ENCODE data around the gene VENTX.

VENTX gene

DNA sequence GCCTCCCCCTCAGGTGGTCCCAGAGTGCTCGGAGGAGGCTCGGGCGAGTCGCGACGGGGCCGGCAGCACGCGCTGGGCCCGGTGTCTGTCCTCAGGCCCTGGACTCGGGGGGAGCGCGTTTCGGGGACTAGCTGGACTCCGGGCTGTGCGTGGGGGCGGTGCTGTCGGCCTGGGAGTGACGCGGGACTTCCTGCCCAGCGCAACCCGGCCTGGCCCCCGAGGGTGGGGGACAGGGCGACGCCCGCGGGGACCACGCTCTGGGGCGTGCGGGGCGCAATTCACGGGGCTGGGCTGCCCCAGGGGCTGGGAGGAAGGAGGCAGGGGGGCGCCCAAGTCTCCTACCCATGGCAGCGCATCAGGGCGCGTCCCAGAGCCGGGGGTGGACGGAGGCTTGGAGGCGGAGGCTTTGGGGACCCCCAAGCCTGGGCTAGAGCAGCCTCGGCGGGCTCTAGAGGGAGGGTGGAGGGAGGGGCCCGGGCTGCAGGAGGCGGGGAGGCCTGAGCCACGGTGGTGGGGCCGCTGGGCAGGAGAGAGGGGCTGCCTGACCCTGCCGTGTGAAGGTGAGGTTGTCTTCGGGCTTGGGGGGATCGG is 2.3 kb upstream of the VENTX start:
- DNase-seq (ENCODE audit: low read depth, low spot score) = no peak

DNA sequence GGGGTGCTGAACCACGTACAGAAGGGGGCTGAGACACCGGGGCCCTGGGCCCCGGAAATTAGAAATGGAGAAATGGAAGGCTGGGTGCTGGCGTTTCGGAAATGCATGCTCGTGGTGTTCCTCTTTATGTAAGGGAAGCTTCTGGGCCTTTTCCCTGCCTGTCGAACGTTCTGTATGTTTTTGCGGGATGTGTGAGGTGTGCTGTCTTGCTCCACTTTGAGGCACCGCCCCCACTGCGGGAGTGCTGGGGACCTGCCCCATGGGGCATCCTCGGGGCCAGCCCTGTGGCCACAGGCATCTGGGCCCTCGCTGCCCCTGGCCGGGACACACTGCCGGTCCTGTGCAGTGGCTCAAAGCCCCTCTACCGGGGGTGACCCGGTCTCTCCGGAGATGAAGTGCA is 1.7 kb upstream of the VENTX start:
- DNase-seq (ENCODE audit: low read depth, low spot score) = no peak

DNA sequence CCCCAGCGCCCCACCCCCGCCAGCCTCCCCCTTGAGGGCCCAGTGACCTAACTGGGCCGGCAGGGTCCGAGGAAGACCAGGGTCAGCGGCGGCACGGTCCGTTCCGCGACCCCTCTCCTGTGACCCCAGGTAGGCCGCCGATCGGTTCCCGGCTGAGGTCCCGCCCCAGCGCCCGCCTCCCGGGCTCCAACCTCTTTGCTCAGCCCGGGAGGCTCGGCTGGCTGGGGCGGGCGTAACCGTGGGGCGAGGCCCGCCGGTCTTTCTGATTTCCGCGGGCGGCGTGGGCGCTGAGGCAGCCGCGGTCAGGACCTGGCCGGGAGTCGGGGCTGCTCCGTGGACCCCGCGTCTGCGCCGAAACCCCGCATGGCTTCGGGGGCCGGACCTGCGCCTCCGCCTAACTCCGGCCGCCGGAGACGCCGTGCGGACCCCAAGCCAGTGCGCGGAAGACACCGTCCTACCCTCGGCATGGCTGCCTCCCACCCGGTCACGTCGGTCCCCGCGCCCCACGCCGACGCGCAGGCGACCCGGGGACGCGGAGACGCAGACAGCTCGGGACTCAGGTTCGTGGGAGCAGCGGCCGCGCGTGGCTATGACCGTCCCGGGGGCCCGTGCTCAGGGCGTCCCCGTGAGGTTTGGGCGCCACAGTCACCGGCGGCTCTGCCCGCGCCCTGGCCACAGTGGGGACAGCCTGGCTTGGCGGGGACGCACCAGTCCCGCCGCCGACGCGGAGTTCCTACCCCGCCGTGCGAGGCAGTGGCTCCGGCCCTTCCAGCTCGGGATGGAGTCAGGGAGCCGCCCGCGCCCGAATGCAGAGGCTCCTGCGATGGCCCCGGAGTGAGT is 1.0 kb upstream of the VENTX start:
- no peak for DNase-seq (ENCODE audit: low read depth, low spot score)

DNA sequence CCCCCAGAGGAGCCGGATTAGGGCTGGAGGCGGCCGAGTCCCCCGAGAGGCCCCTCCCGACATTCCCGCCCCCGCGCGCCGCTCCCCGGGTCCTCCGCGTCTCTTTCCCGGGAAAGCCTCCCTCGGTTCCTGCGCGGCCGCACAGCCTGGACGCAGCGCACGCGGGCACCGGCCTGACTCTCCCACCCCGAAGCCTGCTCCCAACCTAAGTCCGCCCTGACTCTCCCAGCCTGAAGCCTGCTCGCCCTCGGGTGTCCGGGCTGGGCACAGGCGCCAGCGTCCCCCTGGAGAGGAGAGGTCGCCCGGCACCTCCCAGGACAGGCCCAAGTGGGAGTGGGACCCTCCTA is 441 bp upstream of the VENTX start:
- no peak for DNase-seq (ENCODE audit: low read depth, low spot score)

DNA sequence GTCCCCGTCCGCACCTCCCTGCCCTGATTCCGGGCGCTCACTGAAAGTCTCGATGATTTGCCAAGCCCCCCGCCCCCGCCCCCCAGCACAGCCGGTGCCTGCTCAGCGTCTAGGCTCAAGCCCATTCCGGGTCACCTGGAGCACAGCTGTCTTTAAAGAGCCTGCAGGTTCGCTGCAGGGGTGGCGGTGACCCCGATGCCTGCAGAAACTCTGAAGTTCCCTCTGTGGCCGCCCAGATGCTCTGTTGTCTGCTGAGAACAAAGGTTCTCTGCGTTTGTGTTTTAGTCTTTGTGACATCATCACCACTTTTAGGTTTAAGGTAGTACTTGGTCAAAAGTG is 780 bp downstream of the VENTX start:
- no peak for DNase-seq (ENCODE audit: low read depth, low spot score)

DNA sequence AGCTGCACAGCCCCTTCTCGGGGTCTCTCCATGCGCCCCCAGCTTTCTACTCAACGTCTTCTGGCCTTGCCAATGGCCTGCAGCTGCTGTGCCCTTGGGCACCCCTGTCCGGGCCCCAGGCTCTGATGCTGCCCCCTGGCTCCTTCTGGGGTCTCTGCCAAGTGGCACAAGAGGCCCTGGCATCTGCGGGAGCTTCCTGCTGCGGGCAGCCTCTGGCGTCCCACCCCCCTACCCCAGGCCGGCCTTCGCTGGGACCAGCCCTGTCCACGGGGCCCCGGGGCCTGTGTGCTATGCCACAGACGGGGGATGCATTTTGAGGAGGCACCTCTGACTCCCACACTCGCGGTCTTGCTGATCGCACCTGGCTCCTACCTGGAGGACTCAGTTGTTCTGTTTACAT is 2.3 kb downstream of the VENTX start:
- DNase-seq (ENCODE audit: low read depth, low spot score) = no peak

DNA sequence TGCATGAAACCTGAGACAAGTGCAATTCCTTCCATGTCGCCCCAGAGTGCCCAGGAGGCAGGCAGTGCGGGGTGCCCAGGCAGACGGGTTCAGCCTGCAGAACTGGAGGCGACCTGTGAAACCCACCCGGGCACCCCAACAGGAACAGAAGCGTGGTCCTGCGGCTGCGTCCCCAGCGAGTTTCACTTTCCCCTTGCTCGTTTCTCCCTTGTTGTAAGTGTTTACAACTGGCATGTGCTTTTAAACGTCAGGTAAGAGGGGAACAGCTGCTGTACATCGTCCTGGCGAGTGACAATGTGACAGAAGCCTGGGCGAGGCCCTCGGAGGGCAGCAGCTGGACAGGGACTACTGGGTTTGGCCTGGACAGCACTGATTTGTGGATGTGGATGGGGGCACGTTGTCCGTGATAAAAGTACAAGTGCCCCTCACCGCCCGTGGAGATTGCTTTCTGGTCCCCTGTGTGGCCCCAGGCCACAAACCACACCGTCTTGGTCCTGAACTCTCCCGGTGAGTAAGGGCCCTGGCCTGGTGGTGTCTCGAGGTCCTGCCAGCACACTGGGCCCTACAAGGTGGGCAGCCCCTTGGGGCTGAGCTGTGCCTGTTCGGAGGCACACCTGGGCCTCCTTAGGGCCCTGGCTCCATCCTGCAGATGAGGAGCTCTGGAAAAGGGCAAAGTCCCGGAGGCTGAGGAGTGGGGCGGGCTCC is 4.0 kb downstream of the VENTX start:
- DNase-seq (ENCODE audit: low read depth, low spot score) = no peak

DNA sequence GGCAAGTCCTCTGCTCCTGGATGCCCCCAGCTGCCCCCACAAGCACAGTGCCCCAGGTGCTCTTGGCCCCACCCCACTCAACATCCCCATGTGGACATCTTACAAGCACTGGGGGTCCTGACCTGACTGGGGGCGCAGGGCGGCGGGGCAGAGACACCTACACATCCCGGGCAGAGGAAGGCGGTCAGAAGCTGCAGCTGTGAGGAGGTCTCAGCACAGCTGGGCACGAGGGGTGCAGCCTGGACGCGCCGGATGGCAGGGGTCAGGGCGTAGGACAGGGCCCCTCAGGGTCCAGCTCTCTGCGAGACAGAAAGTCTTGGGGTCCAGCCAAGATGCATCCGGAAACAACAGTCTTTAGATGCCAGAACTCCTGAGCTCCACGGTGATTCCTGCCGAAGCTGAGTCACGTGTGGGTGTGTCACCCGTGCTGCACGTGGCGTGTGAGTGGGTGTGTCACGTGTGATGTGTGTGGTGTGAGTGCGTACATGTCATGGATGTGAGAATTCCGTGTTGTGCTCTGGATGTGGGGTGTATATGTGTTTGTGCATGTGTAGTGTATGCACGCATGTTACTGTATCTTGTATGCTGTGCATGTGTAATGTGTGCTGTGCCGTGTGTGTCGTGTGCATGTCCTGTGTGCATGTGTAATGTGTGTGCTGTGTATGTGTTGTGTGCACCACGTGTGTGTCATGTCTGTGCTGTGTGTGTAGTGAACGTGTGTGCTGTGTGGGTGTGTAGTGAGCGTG is 5.1 kb downstream of the VENTX start:
- DNase-seq (ENCODE audit: low read depth, low spot score) = no peak

DNA sequence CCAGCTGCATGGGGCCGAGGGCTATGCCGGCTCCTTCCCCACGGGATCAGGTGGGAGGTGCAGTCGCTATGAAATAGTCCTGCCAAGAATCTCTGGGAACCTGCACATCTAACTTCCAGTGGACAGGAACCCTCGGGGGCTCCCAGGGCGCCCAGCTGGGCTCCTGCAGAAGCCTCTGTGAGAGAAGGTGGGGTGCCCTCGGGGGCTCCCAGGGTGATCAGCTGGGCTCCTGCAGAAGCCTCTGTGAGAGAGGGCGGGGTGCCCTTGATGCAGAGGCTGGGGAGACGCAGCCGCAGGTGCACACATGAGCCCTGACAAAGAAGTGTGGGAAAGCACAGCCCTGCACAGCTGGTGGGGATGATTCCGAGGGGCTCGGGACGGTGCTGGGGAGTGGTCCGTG is 5.9 kb downstream of the VENTX start:
- DNase-seq (ENCODE audit: low read depth, low spot score) = no peak

DNA sequence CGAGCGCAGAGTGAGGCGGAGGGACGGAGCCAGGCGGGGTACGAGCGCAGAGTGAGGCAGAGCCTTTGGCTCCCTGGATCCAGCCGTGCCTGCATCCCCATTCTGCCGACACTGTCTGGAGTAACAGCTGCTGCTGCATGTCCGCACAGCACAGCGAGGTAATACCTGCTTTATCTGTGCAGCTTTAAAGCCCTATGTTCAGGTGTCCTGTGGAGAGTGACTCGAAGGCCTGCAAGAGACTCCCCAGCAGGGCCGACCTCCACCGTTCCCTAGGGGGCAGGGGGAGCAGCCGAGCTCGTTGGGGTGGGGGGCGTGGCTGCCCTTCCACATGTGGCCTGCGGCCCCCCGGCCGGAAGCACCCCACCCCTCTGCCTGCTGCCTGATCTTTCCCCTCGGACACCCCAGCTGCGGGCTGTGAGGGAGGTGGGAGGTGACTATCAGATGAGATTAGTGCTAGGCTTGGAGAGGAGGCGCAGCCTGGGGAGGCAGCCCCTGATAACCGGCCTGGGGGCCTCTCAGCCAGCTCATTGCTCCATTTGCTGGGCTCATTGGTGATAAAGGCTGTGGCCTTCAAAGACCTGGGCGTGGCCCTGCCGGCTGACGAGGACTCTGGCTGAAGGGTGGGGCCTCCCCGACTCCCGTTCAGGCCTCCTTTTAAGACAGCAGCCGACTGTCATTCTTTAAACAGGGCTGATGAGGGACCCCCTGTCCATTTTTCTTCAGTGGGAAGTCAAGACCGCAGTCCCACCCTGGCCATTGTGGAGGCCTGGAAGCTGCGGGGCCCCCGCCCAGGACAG is 8.0 kb downstream of the VENTX start:
- DNase-seq (ENCODE audit: low read depth, low spot score) = no peak

DNA sequence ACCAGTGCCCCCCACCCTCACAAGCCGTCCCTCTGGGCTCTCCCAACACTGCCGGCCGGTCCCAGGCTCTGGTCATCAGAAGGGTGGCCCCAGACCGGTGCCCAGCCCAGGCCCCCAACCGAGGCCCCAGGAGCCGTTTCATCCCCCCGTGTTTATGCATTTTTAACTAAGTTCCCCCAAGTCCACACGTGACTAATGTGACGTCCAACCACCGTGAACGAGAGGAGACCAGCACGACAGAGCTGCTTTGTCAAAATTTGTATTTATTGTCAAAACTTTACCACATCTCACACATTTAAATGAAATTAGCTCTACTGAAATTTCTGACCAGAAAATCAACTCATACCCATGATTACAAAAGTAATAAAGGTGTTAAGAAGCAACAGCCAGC is 8.6 kb downstream of the VENTX start:
- DNase-seq (ENCODE audit: low read depth, low spot score) = no peak

DNA sequence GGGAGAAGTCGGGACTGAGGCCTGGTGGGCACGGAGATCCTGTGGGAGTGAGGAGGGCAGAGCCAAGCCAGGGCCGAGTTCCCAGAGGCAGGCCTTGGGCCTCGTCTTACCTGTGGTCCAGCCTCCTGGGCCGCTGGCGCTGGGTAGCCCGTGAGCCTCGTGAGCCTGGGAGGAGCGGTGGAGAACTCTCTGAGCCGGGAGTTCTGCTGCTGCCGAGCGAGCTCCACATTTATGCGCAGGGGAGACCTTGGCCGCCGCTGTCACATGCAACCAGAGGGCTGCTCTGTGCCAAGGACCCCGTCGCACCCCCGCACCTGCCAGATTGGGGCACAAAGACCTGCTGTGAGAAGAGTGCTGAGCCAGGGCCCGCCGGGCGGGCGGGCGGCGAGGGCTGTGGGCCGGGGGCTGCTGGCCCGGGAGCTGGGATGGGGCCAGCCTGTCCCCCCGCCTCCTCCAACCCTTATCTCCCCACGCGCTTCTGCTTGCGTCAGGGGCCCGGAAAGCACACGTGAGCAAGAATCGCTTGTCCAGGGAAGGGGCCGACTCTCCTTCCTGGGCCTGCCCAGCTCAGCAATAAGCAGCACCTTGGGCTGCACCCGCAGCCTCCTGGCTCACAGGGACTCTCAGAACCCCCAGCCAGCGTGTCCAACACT is 10.2 kb downstream of the VENTX start:
- no peak for DNase-seq (ENCODE audit: low read depth, low spot score)

DNA sequence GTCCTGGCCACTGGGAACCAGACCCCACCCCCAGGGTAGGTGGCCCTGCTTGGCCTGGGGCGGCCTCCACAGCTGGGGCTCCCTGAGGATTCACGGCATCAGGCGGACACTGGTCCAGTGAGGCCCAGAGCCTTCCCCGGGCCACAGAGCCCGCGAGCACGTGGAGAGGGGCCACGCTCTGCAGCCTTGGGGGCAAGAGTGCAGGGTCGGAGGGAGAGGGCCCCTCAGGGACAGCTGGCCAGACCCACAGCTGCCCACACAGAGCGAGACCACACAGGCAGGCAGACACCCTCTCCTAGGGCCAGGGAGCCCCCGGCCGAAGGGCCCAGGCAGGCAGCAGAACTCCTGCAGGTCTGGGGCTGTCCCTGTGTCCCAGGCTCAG is 10.7 kb downstream of the VENTX start:
- DNase-seq (ENCODE audit: low read depth, low spot score) = no peak

DNA sequence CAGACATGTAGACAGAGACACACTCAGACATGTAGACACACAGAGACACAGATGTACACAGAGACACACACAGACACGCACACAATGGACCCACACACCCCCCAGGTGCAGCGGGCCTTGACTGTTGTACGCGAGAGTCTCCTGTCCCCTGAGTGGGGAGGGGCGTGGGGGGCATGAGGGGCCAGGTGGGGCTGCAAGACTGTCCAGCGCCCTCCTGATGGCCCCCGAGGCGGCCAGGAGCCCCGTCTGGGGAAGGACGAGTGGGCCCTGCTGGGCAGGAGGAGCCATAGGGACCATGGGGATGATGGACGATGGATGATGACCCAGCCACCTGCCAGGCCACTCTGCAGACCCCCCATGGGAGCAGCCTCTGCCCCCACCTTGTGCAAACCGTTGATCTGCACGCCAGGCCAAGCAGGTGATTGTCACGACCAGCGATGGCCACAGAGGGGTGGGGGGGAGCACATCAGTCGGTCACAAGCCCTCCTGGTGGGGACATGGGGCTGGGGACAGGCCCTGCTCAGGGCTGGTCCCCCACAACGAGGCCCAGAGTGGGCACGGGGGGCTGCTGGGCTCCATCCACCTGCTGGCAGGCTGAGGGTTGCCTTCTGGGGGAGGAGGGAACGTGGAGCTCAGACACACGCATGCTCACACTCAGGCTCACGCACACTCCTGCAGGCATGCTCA is 11.6 kb downstream of the VENTX start:
- DNase-seq (ENCODE audit: low read depth, low spot score) = no peak

DNA sequence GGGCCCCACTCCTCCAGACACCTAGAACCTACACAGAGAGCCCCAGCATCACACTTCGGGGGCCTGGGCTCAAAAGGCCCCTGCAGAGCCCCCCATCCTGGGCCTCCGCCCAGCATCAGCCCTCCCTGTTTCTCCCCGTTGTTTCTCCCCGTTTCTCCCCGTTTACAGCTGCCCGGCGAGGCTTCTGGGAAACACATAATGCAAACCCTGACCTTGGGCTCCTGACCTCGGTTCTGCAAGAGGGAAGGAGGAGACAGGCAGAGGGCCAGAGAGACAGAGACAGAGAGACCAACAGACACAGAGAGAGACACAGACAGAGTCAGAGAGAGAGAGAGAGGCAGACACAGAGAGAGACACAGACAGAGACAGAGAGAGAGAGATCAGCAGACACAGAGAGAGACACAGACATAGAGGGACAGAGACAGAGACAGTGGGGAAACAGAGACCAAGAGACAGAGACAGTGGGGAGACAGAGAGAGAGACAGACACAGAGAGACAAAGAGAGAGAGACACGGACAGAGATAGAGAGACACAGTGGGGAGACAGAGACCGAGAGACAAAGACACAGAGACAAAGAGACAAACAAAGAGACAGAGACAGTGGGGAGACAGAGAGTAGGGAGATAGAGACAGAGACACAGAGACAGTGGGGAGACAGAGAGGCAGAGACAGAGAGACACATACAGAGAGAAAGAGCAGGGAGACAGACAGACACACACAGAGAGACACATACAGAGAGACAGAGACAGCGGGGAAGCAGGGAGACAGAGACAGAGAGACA is 12.5 kb downstream of the VENTX start:
- no peak for DNase-seq (ENCODE audit: low read depth, low spot score)

DNA sequence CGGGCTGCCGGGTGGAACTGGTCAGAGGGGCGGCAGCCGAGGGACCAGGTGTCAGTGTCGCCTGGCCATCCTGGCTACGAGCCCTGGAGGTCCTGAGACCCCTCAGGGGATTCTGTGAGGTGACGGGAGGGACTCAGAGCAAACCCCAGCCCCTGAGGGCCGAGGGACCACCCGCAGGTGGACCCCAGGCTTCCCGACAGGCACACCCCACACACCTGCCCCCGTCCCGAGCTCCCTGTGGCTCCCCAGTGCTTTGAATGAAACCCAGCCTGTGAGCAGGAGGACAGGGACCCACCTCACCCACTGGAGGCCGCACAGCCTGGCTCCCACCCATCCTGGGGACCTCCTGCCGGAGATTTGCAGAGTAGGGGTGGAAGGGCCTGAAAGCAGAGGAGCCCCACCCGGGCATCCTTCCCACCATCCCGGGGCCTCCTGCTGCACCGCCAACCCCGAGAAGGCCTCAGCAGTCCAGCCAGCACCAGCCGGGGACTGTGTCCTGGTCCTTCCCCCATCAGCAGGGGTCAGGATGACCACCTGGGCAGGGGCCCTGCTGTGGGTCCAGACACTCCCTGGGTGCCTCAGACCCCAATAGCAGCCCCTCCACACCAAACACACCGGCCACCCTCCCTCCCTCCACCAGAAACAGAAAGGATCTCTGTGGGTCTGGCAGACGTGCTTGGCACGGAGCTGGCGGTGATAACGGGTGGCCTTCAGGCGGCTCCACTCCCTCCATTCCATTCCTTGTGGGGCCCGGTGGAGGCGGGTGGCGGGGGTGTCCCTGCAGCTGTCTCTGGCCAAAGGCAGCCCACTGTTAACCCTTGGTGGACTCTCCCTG is 13.9 kb downstream of the VENTX start:
- no peak for DNase-seq (ENCODE audit: low read depth, low spot score)

DNA sequence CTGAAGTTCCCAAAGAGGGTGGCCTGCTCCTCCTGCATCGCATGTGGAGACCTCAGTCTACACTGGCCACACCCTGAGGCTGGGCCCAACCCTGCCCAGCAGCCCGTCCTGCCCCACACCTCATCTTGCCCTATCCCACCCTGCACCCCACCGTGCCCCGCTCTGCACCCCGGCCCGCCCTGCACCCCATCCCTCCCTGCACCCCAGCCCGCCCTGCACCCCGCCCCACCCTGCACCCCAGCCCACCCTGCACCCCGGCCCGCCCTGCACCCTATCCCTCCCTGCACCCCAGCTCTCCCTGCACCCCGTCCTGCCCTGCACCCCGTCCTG is 14.5 kb downstream of the VENTX start:
- no peak for DNase-seq (ENCODE audit: low read depth, low spot score)

DNA sequence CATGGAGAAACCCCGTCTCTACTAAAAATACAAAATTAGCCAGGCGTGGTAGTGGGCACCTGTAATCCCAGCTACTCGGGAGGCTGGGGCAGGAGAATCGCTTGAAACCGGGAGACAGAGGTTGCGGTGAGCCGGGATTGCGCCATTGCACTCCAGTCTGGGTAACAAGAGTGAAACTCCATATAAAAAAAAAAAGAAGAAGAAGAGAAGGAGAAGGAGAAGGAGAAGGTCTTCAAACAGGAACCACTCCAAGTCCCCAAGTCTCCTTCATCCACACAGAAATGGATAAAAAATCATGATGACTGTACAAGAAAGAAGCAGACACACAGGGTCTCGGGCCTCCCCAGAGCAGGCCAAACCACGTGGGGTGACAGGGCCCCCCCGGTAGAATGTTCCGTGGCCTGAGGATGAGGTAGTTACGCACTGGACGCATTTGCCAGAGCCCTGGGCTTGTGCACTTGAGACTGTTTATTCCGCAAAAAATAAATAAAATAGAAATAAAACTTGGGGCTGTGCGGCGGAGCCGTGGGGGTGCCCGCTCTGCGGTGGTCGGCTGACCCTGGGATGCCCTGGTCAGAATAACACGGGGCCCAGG is 15.8 kb downstream of the VENTX start:
- DNase-seq (ENCODE audit: low read depth, low spot score) = no peak

Measured in activated CD4-positive, CD25-positive, alpha-beta regulatory T cell treated with anti-CD3 and anti-CD28 coated beads, Interleukin-2, amount 50 U/mL, for 16 hours (primary cell).